Measurements from ENCODE around the gene JADE1.

JADE1 gene

DNA sequence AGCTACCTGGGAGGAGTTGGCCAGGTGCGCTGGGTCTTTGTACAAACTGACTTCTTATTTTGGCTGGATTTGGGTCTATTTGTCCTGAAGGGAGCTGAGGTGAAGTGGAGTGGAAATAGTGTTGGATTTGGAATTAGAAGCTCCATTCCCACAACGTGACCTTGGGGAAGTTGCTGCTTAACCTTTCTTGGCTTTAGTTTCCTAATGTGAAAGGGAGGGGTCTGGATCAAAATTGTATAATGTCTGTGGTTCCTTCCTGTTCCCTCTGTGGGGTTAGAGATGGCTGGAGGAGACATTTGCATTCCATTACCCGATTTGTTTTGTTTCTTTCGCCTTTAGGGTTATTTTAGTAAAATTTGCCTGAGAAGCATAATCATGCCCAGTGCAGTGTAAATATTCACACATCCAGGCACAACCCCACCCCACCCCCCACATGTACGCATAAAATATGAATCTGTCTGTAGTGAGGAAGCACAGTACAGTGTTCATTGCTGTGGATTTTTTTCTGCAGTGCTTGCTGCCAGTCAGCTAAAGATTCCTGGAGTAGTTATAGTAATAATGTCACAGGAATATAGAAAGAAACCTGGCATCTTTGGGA lies 21.5 kb downstream of the JADE1 start:
- TF ChIP-seq, protein P1, sequence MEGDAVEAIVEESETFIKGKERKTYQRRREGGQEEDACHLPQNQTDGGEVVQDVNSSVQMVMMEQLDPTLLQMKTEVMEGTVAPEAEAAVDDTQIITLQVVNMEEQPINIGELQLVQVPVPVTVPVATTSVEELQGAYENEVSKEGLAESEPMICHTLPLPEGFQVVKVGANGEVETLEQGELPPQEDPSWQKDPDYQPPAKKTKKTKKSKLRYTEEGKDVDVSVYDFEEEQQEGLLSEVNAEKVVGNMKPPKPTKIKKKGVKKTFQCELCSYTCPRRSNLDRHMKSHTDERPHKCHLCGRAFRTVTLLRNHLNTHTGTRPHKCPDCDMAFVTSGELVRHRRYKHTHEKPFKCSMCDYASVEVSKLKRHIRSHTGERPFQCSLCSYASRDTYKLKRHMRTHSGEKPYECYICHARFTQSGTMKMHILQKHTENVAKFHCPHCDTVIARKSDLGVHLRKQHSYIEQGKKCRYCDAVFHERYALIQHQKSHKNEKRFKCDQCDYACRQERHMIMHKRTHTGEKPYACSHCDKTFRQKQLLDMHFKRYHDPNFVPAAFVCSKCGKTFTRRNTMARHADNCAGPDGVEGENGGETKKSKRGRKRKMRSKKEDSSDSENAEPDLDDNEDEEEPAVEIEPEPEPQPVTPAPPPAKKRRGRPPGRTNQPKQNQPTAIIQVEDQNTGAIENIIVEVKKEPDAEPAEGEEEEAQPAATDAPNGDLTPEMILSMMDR (IDR thresholded peaks at IDR 0.05), result no peak
- Histone ChIP-seq H3K27me3 (no peaks in the 10 kb centered on the region), H3K27ac (peak overlapping the region in 1 of 2 donors; percentile 17), H3K9me3 (no peaks in the 10 kb centered on the region), H3K36me3 (peaks cover 0 to 28% (median 15%) of the 10 kb centered on the region in 3 donors), H3K4me1 (peaks cover 0 to 62% (median 40%) of the 10 kb centered on the region in 4 donors), H3K4me3 (no peak overlapping the region)
- intact Hi-C loops (cut with DNase I; ENCODE audit: low total_unique reads), result no loop called here
- no peak for DNase-seq

DNA sequence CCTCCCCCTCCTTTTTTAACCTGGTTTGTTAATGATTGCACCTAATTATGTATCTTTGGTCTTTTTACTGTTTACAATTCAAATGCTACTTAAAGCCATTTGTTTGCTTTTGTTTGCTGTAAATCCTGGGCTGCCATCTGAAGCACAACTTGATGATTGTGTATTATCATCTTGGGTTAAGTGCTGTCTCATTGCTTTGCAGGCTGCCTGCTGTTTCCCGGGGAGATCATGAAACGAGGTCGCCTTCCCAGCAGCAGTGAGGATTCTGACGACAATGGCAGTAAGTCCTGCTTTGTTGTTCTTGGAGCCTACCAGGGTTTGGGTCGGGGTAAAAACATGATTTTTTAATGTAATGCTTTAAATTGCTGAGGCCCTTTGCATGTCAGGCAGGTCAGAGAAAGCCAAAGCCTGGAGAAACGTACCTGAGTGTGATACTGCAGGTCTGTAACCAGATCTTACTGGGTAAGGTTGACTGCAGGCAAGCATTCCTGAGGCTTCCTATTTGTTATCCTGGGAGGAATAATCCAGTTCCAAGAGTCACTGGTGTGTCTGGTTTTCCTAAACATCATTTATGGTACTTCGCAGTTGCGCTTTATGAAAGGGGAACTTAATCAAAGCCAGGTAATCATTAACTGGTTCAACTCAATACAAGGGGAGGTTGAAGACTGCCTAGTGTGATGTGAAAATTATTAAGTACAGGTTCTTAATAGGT lies 22.2 kb downstream of the JADE1 start:
- TF ChIP-seq, protein P1 (IDR thresholded peaks at IDR 0.05), result no peak
- H3K4me3 ChIP-seq, result no peak overlapping the region
- no peak for DNase-seq
- H3K9me3 ChIP-seq, result no peaks in the 10 kb centered on the region
- peaks cover 0 to 64% (median 37%) of the 10 kb centered on the region in 4 donors for H3K4me1 ChIP-seq
- intact Hi-C loops (cut with DNase I; ENCODE audit: low total_unique reads), result no loop called here
- peaks cover 0 to 28% (median 15%) of the 10 kb centered on the region in 3 donors for H3K36me3 ChIP-seq
- no peaks in the 10 kb centered on the region for H3K27me3 ChIP-seq
- H3K27ac ChIP-seq, result peak overlapping the region; percentile 13 to 17

DNA sequence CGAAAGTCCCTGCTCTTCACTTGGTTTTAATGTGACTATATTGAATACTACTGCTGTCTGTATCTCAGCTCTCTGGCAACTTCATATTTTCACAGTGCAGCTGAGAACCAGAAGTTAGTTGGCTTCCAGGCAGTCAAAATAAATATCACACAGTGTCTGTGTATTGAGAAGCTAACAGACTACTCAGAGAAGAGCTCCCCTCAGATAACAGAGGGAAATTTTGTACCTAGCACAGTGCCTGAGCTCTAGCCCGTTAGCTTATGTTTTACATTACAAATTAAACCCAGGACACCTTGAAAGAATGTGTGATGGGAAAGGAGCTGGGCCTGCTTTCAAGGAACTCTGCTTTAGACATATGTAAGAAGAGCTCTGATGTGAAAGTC lies 22.7 kb downstream of the JADE1 start:
- Histone ChIP-seq H3K27ac (peak overlapping the region; percentile 13 to 17), H3K27me3 (no peaks in the 10 kb centered on the region), H3K4me3 (no peak overlapping the region), H3K4me1 (peaks cover 0 to 64% (median 35%) of the 10 kb centered on the region in 4 donors), H3K9me3 (no peaks in the 10 kb centered on the region), H3K36me3 (peaks cover 0 to 33% (median 15%) of the 10 kb centered on the region in 3 donors)
- intact Hi-C loops (cut with DNase I; ENCODE audit: low total_unique reads), result no loop called here
- TF ChIP-seq, protein P1 (IDR thresholded peaks at IDR 0.05), result no peak
- no peak for DNase-seq

DNA sequence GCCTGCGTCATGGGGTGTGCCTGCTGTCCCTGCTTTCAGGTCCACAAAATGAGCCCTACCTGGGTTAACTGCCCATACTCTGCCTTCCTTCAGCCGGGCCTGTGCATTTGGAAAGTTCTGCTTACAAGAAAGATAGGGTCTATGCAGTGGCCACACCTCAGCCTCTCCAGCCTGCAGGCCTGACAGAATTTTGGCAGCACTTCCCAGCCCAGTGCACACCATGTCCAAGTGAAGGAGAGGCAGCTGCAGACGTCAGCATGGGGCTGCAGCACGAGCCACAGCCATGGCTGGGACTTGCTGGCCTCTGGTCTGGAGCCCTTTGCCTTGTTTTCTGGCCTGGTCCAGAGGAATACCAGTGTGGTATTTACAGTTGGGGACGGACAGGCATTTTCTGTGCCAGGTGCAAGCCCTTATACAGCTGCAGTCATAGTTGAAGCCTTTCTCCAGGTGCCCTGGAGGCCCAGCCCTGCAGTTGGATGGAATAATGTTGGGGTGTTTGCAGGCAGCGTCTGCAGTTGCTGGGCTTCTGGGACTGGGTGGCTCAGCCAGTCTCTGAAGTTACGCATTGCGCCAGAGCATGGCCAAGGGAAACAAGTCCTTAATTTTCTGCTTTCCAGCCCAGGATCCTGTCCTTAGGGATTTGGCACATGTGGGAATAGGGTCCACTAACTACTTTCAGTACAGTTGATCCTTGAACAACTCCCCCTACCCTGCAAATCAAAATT lies 26.2 kb downstream of the JADE1 start:
- intact Hi-C loops (cut with DNase I; ENCODE audit: low total_unique reads), result no loop called here
- H3K27ac ChIP-seq, result peak overlapping the region; percentile 40 to 56

DNA sequence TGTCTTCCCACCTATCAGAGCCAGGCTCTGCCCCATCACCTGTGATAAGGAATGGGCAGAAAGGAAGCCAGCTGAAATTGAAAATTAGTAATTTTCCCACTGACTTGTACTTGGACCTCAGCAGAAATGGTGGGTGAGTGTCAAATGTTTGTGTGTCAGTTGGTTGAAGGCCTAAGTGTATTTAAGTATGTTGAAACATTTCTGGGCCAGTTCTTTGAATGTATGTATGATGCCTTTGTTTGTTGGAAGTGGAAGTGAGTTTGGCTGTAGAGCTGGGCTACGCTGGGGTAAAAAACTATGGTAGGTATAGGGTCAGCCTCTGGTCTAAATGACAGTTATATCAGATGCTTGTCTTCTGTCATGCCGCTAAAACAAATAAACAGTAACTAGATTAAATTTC lies 27.7 kb downstream of the JADE1 start:
- peaks cover 0 to 42% (median 9%) of the 10 kb centered on the region in 3 donors for H3K36me3 ChIP-seq
- TF ChIP-seq, protein P1 (IDR thresholded peaks at IDR 0.05), result no peak
- DNase-seq, result no peak
- peak overlapping the region in 1 of 2 donors; percentile 56 for H3K27ac ChIP-seq
- intact Hi-C loops (cut with DNase I; ENCODE audit: low total_unique reads), result no loop called here
- H3K4me1 ChIP-seq, result peaks cover 0 to 76% (median 24%) of the 10 kb centered on the region in 4 donors
- H3K27me3 ChIP-seq, result no peaks in the 10 kb centered on the region
- no peak overlapping the region for H3K4me3 ChIP-seq
- no peaks in the 10 kb centered on the region for H3K9me3 ChIP-seq

More for the DNA sequence above, 26.2 kb downstream of the JADE1 start:
- DNase-seq, result peak; percentile 46 to 91
- Histone ChIP-seq H3K9me3 (no peaks in the 10 kb centered on the region), H3K27me3 (no peaks in the 10 kb centered on the region), H3K36me3 (peaks cover 0 to 39% (median 9%) of the 10 kb centered on the region in 3 donors), H3K4me1 (peaks cover 0 to 78% (median 35%) of the 10 kb centered on the region in 4 donors), H3K4me3 (no peak overlapping the region)
- TF ChIP-seq, protein P1 (IDR thresholded peaks at IDR 0.05), result no peak

Data from tibial artery (tissue), 4 donors.